ENCODE data around the gene SLC13A5.

DNA sequence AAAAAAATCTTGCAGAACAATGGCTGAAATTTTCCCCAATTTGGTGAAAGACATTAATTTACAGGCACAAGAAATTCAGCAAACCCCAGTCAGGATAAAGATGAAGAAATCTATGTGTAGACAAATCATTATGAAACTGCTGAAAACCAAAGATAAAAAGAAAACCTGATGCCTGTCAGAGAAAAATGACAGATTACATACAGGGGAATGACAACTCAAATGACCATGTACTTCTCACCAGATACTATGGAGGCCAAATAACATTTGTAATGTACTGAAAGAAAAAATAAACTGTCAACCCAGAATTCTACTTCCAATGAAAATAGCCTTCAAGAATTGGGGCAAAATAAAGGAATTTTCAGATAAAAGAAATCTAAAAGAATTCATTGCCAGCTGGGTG is 35.4 kb upstream of the SLC13A5 start:
- TF ChIP-seq, protein P1, sequence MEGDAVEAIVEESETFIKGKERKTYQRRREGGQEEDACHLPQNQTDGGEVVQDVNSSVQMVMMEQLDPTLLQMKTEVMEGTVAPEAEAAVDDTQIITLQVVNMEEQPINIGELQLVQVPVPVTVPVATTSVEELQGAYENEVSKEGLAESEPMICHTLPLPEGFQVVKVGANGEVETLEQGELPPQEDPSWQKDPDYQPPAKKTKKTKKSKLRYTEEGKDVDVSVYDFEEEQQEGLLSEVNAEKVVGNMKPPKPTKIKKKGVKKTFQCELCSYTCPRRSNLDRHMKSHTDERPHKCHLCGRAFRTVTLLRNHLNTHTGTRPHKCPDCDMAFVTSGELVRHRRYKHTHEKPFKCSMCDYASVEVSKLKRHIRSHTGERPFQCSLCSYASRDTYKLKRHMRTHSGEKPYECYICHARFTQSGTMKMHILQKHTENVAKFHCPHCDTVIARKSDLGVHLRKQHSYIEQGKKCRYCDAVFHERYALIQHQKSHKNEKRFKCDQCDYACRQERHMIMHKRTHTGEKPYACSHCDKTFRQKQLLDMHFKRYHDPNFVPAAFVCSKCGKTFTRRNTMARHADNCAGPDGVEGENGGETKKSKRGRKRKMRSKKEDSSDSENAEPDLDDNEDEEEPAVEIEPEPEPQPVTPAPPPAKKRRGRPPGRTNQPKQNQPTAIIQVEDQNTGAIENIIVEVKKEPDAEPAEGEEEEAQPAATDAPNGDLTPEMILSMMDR (conservative IDR thresholded peaks at IDR 0.05; ENCODE audit: low read depth, low read length): no peak
- TF ChIP-seq EZH2phosphoT487 (IDR thresholded peaks at IDR 0.05; ENCODE audit: borderline replicate concordance, low read length): no peak
- no peak for TF ChIP-seq EZH2 (IDR thresholded peaks at IDR 0.05; ENCODE audit: low read length, unreplicated experiment)

All from PC-3 (cell line).